K562 (cell line): ENCODE data around the gene PLK5. TPM values are rescaled to one million over a fixed set of nuclear protein-coding genes. Genes with fewer than 3 reads are reported as not detected.

Source experiments
- ARID4B ChIP-seq: sonication (generic); formaldehyde crosslinking; IDR thresholded peaks from 2 replicates; pipeline ENCODE4 v1.8.0; 2022; ENCODE audit warnings: mild to moderate bottlenecking, missing genetic modification reagents
- COPS2 ChIP-seq: fragments of 450-650 bp; conservative IDR thresholded peaks from 2 replicates; pipeline ENCODE4 v1.6.1; 2016; ENCODE audit warnings: mild to moderate bottlenecking, moderate library complexity
- ELF1 ChIP-seq: fragments of 200-800 bp; sonication (Bioruptor generic); IDR thresholded peaks from 2 replicates; pipeline ENCODE4 v1.6.1; 2016; ENCODE audit warnings: missing genetic modification characterization, missing compliant biosample characterization
- GABPB1 ChIP-seq: sonication (generic); formaldehyde crosslinking; IDR thresholded peaks from 2 replicates; pipeline ENCODE4 v1.8.0; 2022; ENCODE audit warnings: mild to moderate bottlenecking, missing genetic modification reagents
- HDGF ChIP-seq: fragments of 450-650 bp; IDR thresholded peaks from 2 replicates; pipeline ENCODE4 v1.6.1; 2016
- HMBOX1 ChIP-seq: sonication (generic); IDR thresholded peaks from 2 replicates; pipeline ENCODE4 v1.6.1; 2016
- HNRNPH1 ChIP-seq: fragments of 200-400 bp; formaldehyde crosslinking; optimal IDR thresholded peaks from 2 replicates; pipeline ENCODE3; 2017; ENCODE audit warnings: low read depth, mild to moderate bottlenecking, low read length, moderate library complexity
- KDM2B ChIP-seq: fragments of 250-450 bp; sonication (Bioruptor Pico); IDR thresholded peaks from 2 replicates; pipeline ENCODE4 v1.8.0; 2021; ENCODE audit warnings: mild to moderate bottlenecking, moderate library complexity
- MCM7 ChIP-seq, 2 experiments: fragments of 450-650 bp; IDR thresholded peaks; 2 replicates each; pipeline ENCODE4 v1.6.1; 2016 to 2018
- PKNOX1 ChIP-seq: fragments of 450-650 bp; IDR thresholded peaks from 2 replicates; pipeline ENCODE4 v1.6.1; 2016
- ZBTB11 ChIP-seq, 3 experiments: fragments of 200-800 bp in 1 of 3; fragments of 250-450 bp in 1 of 3; fragments of 450-650 bp in 1 of 3; sonication (Bioruptor Pico) in 1 of 3; sonication (Bioruptor generic) in 1 of 3; formaldehyde crosslinking in 1 of 3; IDR thresholded peaks; 2 replicates each; pipeline versions ENCODE4 v1.6.1 to v1.8.0; 2016 to 2022; ENCODE audit warnings: mild to moderate bottlenecking in 2 of 3, missing genetic modification characterization in 2 of 3, missing compliant biosample characterization in 1 of 3, moderate library complexity in 1 of 3
- ZBTB49 ChIP-seq: sonication (generic); formaldehyde crosslinking; IDR thresholded peaks from 2 replicates; pipeline ENCODE4 v1.8.0; 2022; ENCODE audit warnings: missing genetic modification reagents, mild to moderate bottlenecking, borderline replicate concordance
- ZNF232 ChIP-seq: sonication (generic); formaldehyde crosslinking; IDR thresholded peaks from 2 replicates; pipeline ENCODE4 v1.8.0; 2022; ENCODE audit warnings: mild to moderate bottlenecking, missing genetic modification reagents
- ZNF707 ChIP-seq: fragments of 250-450 bp; sonication (Bioruptor Pico); conservative IDR thresholded peaks from 2 replicates; pipeline ENCODE4 v1.8.0; 2022; ENCODE audit warnings: inconsistent platforms, mild to moderate bottlenecking, moderate library complexity
- ZNF76 ChIP-seq: fragments of 250-450 bp; sonication (Bioruptor Pico); IDR thresholded peaks from 2 replicates; pipeline ENCODE4 v1.4.0; 2020; ENCODE audit warnings: mild to moderate bottlenecking, moderate library complexity, borderline replicate concordance
- polyA plus RNA-seq, 8 experiments: library from polyadenylated mRNA; depleted of rRNA in 4 of 8; stranded (reverse) in 5 of 8; unstranded in 3 of 8; fragments of >200 nt; fragmentation: Nextera tagmentation in 2 of 8; fragmentation: Illumina TruSeq in 1 of 8; extraction: Ambion mirVana in 2 of 8; extraction: Trizol in 1 of 8; gene quantifications; 2 replicates each; pipeline versions ENCODE4 v1.2.1 to v1.2.3, GENCODE V29; 2011 to 2014; ENCODE audit warnings: inconsistent platforms in 1 of 8, missing spikeins in 1 of 8
- total RNA-seq, 7 experiments: library from RNA; depleted of rRNA in 6 of 7; stranded (reverse); fragments of >200 nt in 6 of 7; fragmentation: Illumina TruSeq in 2 of 7; extraction: Trizol in 2 of 7; gene quantifications; 2 replicates each; pipeline versions ENCODE4 v1.2.1 to v1.2.3, GENCODE V29; 2011 to 2021; ENCODE audit warnings: low replicate concordance in 1 of 7

The PLK5 gene
- total and polyA plus RNA-seq, 9 of the 15 experiments (the other 6 are each of a cell fraction or from before 2014, with no cell fraction given), result 0.04 to 0.23 (median 0.11) TPM; not detected in 5

- no peak for TF ChIP-seq ZBTB11 (CRISPR knock-in tag; IDR thresholded peaks at IDR 0.05)
- TF ChIP-seq MCM7 (IDR thresholded peaks at IDR 0.05), result no peak
- no peak for TF ChIP-seq ELF1 (tag)
- no peak for TF ChIP-seq GABPB1 (CRISPR knock-in tag)
- TF ChIP-seq ZNF232 (CRISPR knock-in tag), result no peak
- no peak for TF ChIP-seq PKNOX1
- no peak for TF ChIP-seq COPS2
- no peak for TF ChIP-seq ZNF76 (CRISPR knock-in tag)
- no peak for TF ChIP-seq ARID4B (CRISPR knock-in tag)
- no peak for TF ChIP-seq ZBTB49 (CRISPR knock-in tag)
- no peak for TF ChIP-seq HNRNPH1
- no peak for TF ChIP-seq ZNF707 (CRISPR knock-in tag)
- no peak for TF ChIP-seq KDM2B (CRISPR knock-in tag)
- TF ChIP-seq HDGF, result no peak
- no peak for TF ChIP-seq HMBOX1
Measured at GRCh38 chr19:1567116-1567847, 43.4 kb downstream of the PLK5 start (continued).
